Inflammatory macrophage treated with lipopolysaccharide for 4 hours (primary cell): Measurements from ENCODE around the gene PGAP6.
A peak's percentile ranks its signal among the peaks of the same experiment; 100 is the strongest.
"Not testable (repeated sequence)": the region's sequence is repeated elsewhere in the genome, so short reads cannot be mapped to it uniquely, and the experiment has no call there.

Source experiments
- DNase-seq: peaks from one replicate; pipeline ENCODE4 v3.0.0-alpha.2; 2020

The PGAP6 gene

GRCh38 chr16:381789-382717, at the start of gene PGAP6:
PGAP6 (minus strand) TSS chr16:381978; CDS start chr16:381821, 157 bp downstream.
- DNase-seq, result peak; percentile 80

GRCh38 chr16:430904-431303, 49.1 kb upstream of the PGAP6 start:
- DNase-seq, result no peak

- no peak for DNase-seq
These were observed 45.5 kb upstream of the PGAP6 start for GRCh38 chr16:427250-427649.

- no peak for DNase-seq
These were observed 45.1 kb upstream of the PGAP6 start for GRCh38 chr16:426906-427249.

- DNase-seq, result no peak
These were observed 44.5 kb upstream of the PGAP6 start for GRCh38 chr16:426115-426905.

GRCh38 chr16:425740-426114, 43.9 kb upstream of the PGAP6 start:
- DNase-seq, result peak; percentile 11

GRCh38 chr16:425082-425718, 43.4 kb upstream of the PGAP6 start, which contains the start of gene RAB11FIP3:
RAB11FIP3 (plus strand) TSS chr16:425649; CDS start chr16:426007, 358 bp downstream.
- peak; percentile 61 for DNase-seq

GRCh38 chr16:424623-425081, 42.9 kb upstream of the PGAP6 start:
- peak; percentile 8 for DNase-seq

- DNase-seq, result peak; percentile 33
These were observed 42.4 kb upstream of the PGAP6 start for GRCh38 chr16:424033-424622.

- DNase-seq, result not testable (repeated sequence)
These were observed 40.4 kb upstream of the PGAP6 start for GRCh38 chr16:422179-422578.

GRCh38 chr16:415170-415498, 33.4 kb upstream of the PGAP6 start:
- DNase-seq, result not testable (repeated sequence)

- no peak for DNase-seq
These were observed 32.8 kb upstream of the PGAP6 start for GRCh38 chr16:414395-415169.

- DNase-seq, result no peak
These were observed 29.9 kb upstream of the PGAP6 start for GRCh38 chr16:411576-412265.

GRCh38 chr16:410516-411178, 28.9 kb upstream of the PGAP6 start:
- DNase-seq, result no peak

GRCh38 chr16:407253-407652, 25.5 kb upstream of the PGAP6 start:
- DNase-seq, result no peak

GRCh38 chr16:405548-406506, 24.0 kb upstream of the PGAP6 start:
- no peak for DNase-seq

GRCh38 chr16:404971-405486, 23.3 kb upstream of the PGAP6 start:
- no peak for DNase-seq

- DNase-seq, result peak; percentile 91
These were observed 19.9 kb upstream of the PGAP6 start, which contains the start of gene DECR2 for GRCh38 chr16:401468-402348. DECR2 (plus strand) TSS chr16:401885; CDS start chr16:401964, 79 bp downstream.
